LNCAP (cell line): ENCODE data around the gene OTUD7B.

Experiments used
- TF ChIP-seq, protein P1 (sequence below): fragments of 450-650 bp; IDR thresholded peaks from 2 replicates; pipeline ENCODE4 v1.5.1; 2017; ENCODE audit warnings: mild to moderate bottlenecking

The OTUD7B gene

GRCh38 chr1:150009604-150010392 lies 728 bp downstream of the OTUD7B start:
- TF ChIP-seq, protein P1, sequence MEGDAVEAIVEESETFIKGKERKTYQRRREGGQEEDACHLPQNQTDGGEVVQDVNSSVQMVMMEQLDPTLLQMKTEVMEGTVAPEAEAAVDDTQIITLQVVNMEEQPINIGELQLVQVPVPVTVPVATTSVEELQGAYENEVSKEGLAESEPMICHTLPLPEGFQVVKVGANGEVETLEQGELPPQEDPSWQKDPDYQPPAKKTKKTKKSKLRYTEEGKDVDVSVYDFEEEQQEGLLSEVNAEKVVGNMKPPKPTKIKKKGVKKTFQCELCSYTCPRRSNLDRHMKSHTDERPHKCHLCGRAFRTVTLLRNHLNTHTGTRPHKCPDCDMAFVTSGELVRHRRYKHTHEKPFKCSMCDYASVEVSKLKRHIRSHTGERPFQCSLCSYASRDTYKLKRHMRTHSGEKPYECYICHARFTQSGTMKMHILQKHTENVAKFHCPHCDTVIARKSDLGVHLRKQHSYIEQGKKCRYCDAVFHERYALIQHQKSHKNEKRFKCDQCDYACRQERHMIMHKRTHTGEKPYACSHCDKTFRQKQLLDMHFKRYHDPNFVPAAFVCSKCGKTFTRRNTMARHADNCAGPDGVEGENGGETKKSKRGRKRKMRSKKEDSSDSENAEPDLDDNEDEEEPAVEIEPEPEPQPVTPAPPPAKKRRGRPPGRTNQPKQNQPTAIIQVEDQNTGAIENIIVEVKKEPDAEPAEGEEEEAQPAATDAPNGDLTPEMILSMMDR, result no peak

GRCh38 chr1:150008699-150009098 lies 1.8 kb downstream of the OTUD7B start:
- TF ChIP-seq, protein P1, result no peak

DNA sequence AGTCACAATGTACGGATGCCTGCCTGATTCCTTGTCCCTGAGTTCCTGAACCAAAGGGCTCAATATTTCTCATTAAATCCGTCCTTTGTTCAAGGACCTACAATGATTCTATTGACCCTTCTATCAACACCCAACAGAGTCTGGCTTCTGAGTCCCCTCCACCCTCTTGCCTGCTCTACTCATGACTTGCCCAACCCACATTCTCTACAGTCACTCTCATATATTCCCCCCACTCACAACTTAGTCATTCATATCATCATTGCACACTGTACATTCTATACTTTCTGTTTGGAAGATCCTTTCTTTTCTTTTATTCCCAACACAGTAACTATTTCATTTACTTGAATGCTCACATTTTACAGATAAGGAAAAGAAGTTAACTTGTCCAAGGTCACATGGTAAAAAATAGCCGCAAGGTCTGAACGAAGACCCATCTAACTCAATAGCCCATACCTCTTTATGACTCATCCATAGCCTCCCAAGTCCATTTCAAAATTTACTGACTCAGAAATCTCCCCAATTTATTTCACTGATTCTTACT lies 3.6 kb downstream of the OTUD7B start:
- TF ChIP-seq, protein P1, result no peak

DNA sequence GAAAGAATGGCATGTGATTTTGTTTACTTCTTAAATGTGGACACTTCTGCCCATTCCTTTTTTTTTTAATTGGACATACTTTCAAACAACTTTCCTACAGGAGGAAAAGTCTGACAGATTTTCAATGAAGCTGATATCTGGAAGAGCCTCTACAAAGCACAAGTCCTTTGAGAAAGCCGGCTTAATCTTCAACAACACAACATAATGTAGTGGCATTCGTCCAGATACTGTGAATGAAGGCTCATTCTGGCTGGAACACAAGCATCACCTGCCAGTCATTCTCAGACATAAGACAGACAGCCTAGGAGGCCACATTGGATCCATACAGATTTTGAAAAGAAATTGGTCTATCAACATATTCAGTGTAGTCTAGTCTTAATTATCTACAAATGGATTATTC lies 4.9 kb downstream of the OTUD7B start:
- TF ChIP-seq, protein P1, result no peak

GRCh38 chr1:150003801-150004200 lies 6.7 kb downstream of the OTUD7B start:
- TF ChIP-seq, protein P1, result no peak

GRCh38 chr1:150002217-150002616 lies 8.3 kb downstream of the OTUD7B start:
- TF ChIP-seq, protein P1, result no peak

DNA sequence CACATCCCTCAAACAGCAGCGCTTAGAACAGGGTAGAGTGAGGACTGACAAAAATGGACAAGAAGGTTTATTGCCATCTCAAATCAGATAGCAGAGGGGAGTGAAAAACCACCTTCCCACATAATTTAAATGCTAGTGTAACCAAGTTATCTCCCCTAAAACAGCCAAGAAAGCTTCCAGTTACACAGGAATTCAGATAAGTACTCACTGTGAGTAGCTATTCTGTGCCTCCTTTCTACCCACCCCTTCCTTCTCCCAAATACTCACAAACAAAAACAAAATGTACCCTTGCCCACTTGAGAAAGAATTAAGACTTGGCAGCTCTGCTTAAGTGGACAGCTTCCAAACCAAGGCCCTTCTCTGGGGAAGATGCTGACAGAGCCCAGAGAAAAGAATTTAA lies 9.1 kb downstream of the OTUD7B start:
- TF ChIP-seq, protein P1, result no peak
